Trophoblast cell (in vitro differentiated cells and primary cell): ENCODE results near the gene CLTCL1.
"Not testable (repeated sequence)": the region's sequence is repeated elsewhere in the genome, so short reads cannot be mapped to it uniquely, and the experiment has no call there.

Experiments
- DNase-seq, 2 donors: peaks; one replicate each; pipeline ENCODE4 v3.0.0-alpha.2; 2016
- H2AFZ ChIP-seq: 2 replicates; pipeline ENCODE4 v1.6.1; 2013; ENCODE audit warnings: low read length, moderate library complexity, mild to moderate bottlenecking; ENCODE audit not compliant: insufficient read depth, poor library complexity
- H2AK5ac ChIP-seq: 2 replicates; pipeline ENCODE4 v1.6.1; 2013; ENCODE audit warnings: mild to moderate bottlenecking, low read length
- H2BK120ac ChIP-seq: 2 replicates; pipeline ENCODE4 v1.6.1; 2013; ENCODE audit warnings: low read length, mild to moderate bottlenecking, moderate library complexity; ENCODE audit not compliant: insufficient read depth, poor library complexity
- H2BK12ac ChIP-seq: 2 replicates; pipeline ENCODE4 v1.6.1; 2013; ENCODE audit warnings: mild to moderate bottlenecking, low read length, moderate library complexity
- H2BK5ac ChIP-seq: 2 replicates; pipeline ENCODE4 v1.6.1; 2013; ENCODE audit warnings: low read length, low read depth, moderate library complexity, mild to moderate bottlenecking; ENCODE audit not compliant: poor library complexity
- H3K14ac ChIP-seq: 2 replicates; pipeline ENCODE4 v1.6.1; 2013; ENCODE audit warnings: mild to moderate bottlenecking, low read length
- H3K18ac ChIP-seq: 2 replicates; pipeline ENCODE4 v1.6.1; 2013; ENCODE audit warnings: mild to moderate bottlenecking, low read length
- H3K23ac ChIP-seq: 2 replicates; pipeline ENCODE4 v1.6.1; 2013; ENCODE audit warnings: low read length
- H3K27ac ChIP-seq: 2 replicates; pipeline ENCODE4 v1.5.1; 2013; ENCODE audit warnings: low read depth, mild to moderate bottlenecking, inconsistent platforms, low read length, moderate library complexity
- H3K27me3 ChIP-seq: 2 replicates; pipeline ENCODE4 v1.6.1; 2013; ENCODE audit warnings: inconsistent platforms, mild to moderate bottlenecking, low read length, moderate library complexity; ENCODE audit not compliant: insufficient read depth
- H3K36me3 ChIP-seq, 2 experiments: 1 replicate in 1 of 2; 2 replicates in 1 of 2; pipeline ENCODE4 v1.6.1; 2013; ENCODE audit warnings: low read length in 2 of 2, mild to moderate bottlenecking in 2 of 2, moderate library complexity in 1 of 2; ENCODE audit not compliant: insufficient read depth in 2 of 2, control insufficient read depth in 1 of 2
- H3K4ac ChIP-seq: 2 replicates; pipeline ENCODE4 v1.6.1; 2013; ENCODE audit warnings: low read depth, mild to moderate bottlenecking, low read length, moderate library complexity
- H3K4me1 ChIP-seq, 2 experiments: 1 replicate in 1 of 2; 2 replicates in 1 of 2; pipeline ENCODE4 v1.6.1; 2013; ENCODE audit warnings: low read length in 2 of 2, mild to moderate bottlenecking in 2 of 2, moderate library complexity in 1 of 2; ENCODE audit not compliant: insufficient read depth in 2 of 2, control insufficient read depth in 1 of 2
- H3K4me2 ChIP-seq: 2 replicates; pipeline ENCODE4 v1.6.1; 2013; ENCODE audit warnings: inconsistent platforms, mild to moderate bottlenecking, low read length, moderate library complexity
- H3K4me3 ChIP-seq: 2 replicates; pipeline ENCODE4 v1.5.1; 2013; ENCODE audit warnings: mild to moderate bottlenecking, low read depth, low read length, inconsistent platforms
- H3K79me1 ChIP-seq: one replicate; pipeline ENCODE4 v1.6.1; 2013; ENCODE audit warnings: low read length
- H3K79me2 ChIP-seq: 2 replicates; pipeline ENCODE4 v1.6.1; 2013; ENCODE audit warnings: low read length, mild to moderate bottlenecking; ENCODE audit not compliant: control insufficient read depth, insufficient read depth, poor library complexity
- H3K9ac ChIP-seq: 2 replicates; pipeline ENCODE4 v1.6.1; 2013; ENCODE audit warnings: mild to moderate bottlenecking, low read length
- H3K9me3 ChIP-seq: 2 replicates; pipeline ENCODE4 v1.6.1; 2013; ENCODE audit warnings: low read depth, mild to moderate bottlenecking, control low read depth, inconsistent platforms, low read length; ENCODE audit not compliant: insufficient read depth
- H4K12ac ChIP-seq: 2 replicates; pipeline ENCODE4 v1.6.1; 2013; ENCODE audit warnings: low read depth, mild to moderate bottlenecking, low read length, moderate library complexity
- H4K8ac ChIP-seq: 2 replicates; pipeline ENCODE4 v1.6.1; 2013; ENCODE audit warnings: low read depth, mild to moderate bottlenecking, low read length, moderate library complexity
- H4K91ac ChIP-seq: one replicate; pipeline ENCODE4 v1.6.1; 2013; ENCODE audit warnings: low read depth, mild to moderate bottlenecking, low read length, moderate library complexity
- WGBS: extraction: QIAGEN DNeasy Blood & Tissue Kit; methylation state at CpG from one replicate; pipeline ENCODE4 v1.1.7; 2013; ENCODE audit warnings: missing lambda C conversion rate; ENCODE audit not compliant: insufficient read length, insufficient coverage; ENCODE audit errors: extremely low coverage; 5-methylcytosine and 5-hydroxymethylcytosine counted together

The CLTCL1 gene

GRCh38 chr22:19319281-19319680 is 27.8 kb upstream of the CLTCL1 start:
- no peak overlapping the region for H2BK12ac ChIP-seq
- no peak overlapping the region for H3K18ac ChIP-seq
- no peak overlapping the region for H3K9ac ChIP-seq
- H4K91ac ChIP-seq = no peak overlapping the region
- H3K14ac ChIP-seq = no peak overlapping the region
- H3K27me3 ChIP-seq = no peaks in the 10 kb centered on the region
- no peak overlapping the region for H3K23ac ChIP-seq
- no peak overlapping the region for H3K4ac ChIP-seq
- H3K4me2 ChIP-seq = no peak overlapping the region
- H3K27ac ChIP-seq = no peak overlapping the region
- no peak overlapping the region for H2BK5ac ChIP-seq
- no peaks in the 10 kb centered on the region for H3K36me3 ChIP-seq
- H2AK5ac ChIP-seq = no peak overlapping the region
- no peaks in the 10 kb centered on the region for H3K9me3 ChIP-seq
- H3K4me3 ChIP-seq = no peak overlapping the region
- H2BK120ac ChIP-seq = no peak overlapping the region
- H3K4me1 ChIP-seq = no peaks in the 10 kb centered on the region
- H3K79me1 ChIP-seq = no peaks in the 10 kb centered on the region
- no peaks in the 10 kb centered on the region for H3K79me2 ChIP-seq
- H4K8ac ChIP-seq = no peak overlapping the region
- DNase-seq = no peak
- no peak overlapping the region for H4K12ac ChIP-seq
- H2AFZ ChIP-seq = no peak overlapping the region

- Histone ChIP-seq H2AK5ac (no peak overlapping the region), H2BK120ac (no peak overlapping the region), H3K27me3 (no peaks in the 10 kb centered on the region), H3K4ac (no peak overlapping the region), H3K4me2 (no peak overlapping the region), H3K18ac (no peak overlapping the region), H3K9ac (no peak overlapping the region), H3K79me2 (no peaks in the 10 kb centered on the region), H4K8ac (no peak overlapping the region), H3K36me3 (no peaks in the 10 kb centered on the region), H4K12ac (no peak overlapping the region), H2BK12ac (no peak overlapping the region), H3K14ac (no peak overlapping the region), H3K4me1 (no peaks in the 10 kb centered on the region), H3K4me3 (no peak overlapping the region), H2AFZ (no peak overlapping the region), H3K27ac (no peak overlapping the region), H4K91ac (no peak overlapping the region), H3K79me1 (no peaks in the 10 kb centered on the region), H3K23ac (no peak overlapping the region), H3K9me3 (no peaks in the 10 kb centered on the region), H2BK5ac (no peak overlapping the region)
- no peak for DNase-seq
These were observed 26.3 kb upstream of the CLTCL1 start for GRCh38 chr22:19317865-19318264.

- Histone ChIP-seq H3K4ac (no peak overlapping the region), H3K27me3 (no peaks in the 10 kb centered on the region), H2BK120ac (no peak overlapping the region), H3K14ac (no peak overlapping the region), H3K4me2 (no peak overlapping the region), H2BK5ac (no peak overlapping the region), H3K79me2 (no peaks in the 10 kb centered on the region), H4K91ac (no peak overlapping the region), H4K8ac (no peak overlapping the region), H3K36me3 (no peaks in the 10 kb centered on the region), H2AFZ (no peak overlapping the region), H3K23ac (no peak overlapping the region), H3K9ac (no peak overlapping the region), H3K79me1 (no peaks in the 10 kb centered on the region), H3K9me3 (no peaks in the 10 kb centered on the region), H3K27ac (no peak overlapping the region), H3K18ac (no peak overlapping the region), H2BK12ac (no peak overlapping the region), H4K12ac (no peak overlapping the region), H3K4me3 (no peak overlapping the region), H2AK5ac (no peak overlapping the region), H3K4me1 (no peaks in the 10 kb centered on the region)
- no CpG with 5 or more reads among the region's 2 CpGs for WGBS
- DNase-seq = no peak
These were observed 16.4 kb upstream of the CLTCL1 start for GRCh38 chr22:19307872-19308271.

GRCh38 chr22:19306535-19306934 is 15.0 kb upstream of the CLTCL1 start:
- WGBS = no CpG with 5 or more reads among the region's 6 CpGs
- not testable (repeated sequence) for H2AK5ac ChIP-seq, H3K18ac ChIP-seq, H3K4me2 ChIP-seq, H3K9me3 ChIP-seq, DNase-seq, H3K27me3 ChIP-seq, H3K14ac ChIP-seq, H2AFZ ChIP-seq, H3K27ac ChIP-seq, H3K4ac ChIP-seq, H3K4me1 ChIP-seq, H2BK12ac ChIP-seq, H2BK120ac ChIP-seq, H3K36me3 ChIP-seq, H3K79me2 ChIP-seq, H4K91ac ChIP-seq, H4K8ac ChIP-seq, H4K12ac ChIP-seq, H3K4me3 ChIP-seq, H3K23ac ChIP-seq, H3K79me1 ChIP-seq, H2BK5ac ChIP-seq, H3K9ac ChIP-seq

GRCh38 chr22:19304547-19304946 is 13.0 kb upstream of the CLTCL1 start:
- no CpG with 5 or more reads among the region's 5 CpGs for WGBS
- no peak overlapping the region for H2AFZ ChIP-seq
- no peak overlapping the region for H3K4ac ChIP-seq
- no peak overlapping the region for H3K4me2 ChIP-seq
- no peak overlapping the region for H3K4me3 ChIP-seq
- H3K36me3 ChIP-seq = no peaks in the 10 kb centered on the region
- H4K8ac ChIP-seq = no peak overlapping the region
- no peaks in the 10 kb centered on the region for H3K9me3 ChIP-seq
- H2BK120ac ChIP-seq = no peak overlapping the region
- no peak overlapping the region for H3K9ac ChIP-seq
- H3K4me1 ChIP-seq = no peaks in the 10 kb centered on the region
- no peaks in the 10 kb centered on the region for H3K79me1 ChIP-seq
- H4K12ac ChIP-seq = no peak overlapping the region
- H3K27ac ChIP-seq = no peak overlapping the region
- no peaks in the 10 kb centered on the region for H3K27me3 ChIP-seq
- H3K14ac ChIP-seq = no peak overlapping the region
- H4K91ac ChIP-seq = no peak overlapping the region
- no peak overlapping the region for H2BK5ac ChIP-seq
- no peak overlapping the region for H2AK5ac ChIP-seq
- H3K23ac ChIP-seq = no peak overlapping the region
- H2BK12ac ChIP-seq = no peak overlapping the region
- DNase-seq = no peak
- no peak overlapping the region for H3K18ac ChIP-seq
- H3K79me2 ChIP-seq = no peaks in the 10 kb centered on the region
